Neutrophil (primary cell): ENCODE measurements around the gene HNRNPH1.

Experiments used
- H3K27ac ChIP-seq: fragments of 200-600 bp; sonication (generic); 2 replicates; pipeline ENCODE4 v1.5.1; 2016; ENCODE audit warnings: mild to moderate bottlenecking, moderate library complexity
- H3K27me3 ChIP-seq: fragments of 200-600 bp; sonication (generic); 2 replicates; pipeline ENCODE4 v1.6.0; 2016; ENCODE audit warnings: mild to moderate bottlenecking
- H3K36me3 ChIP-seq: fragments of 200-600 bp; sonication (generic); 2 replicates; pipeline ENCODE4 v1.5.1; 2017
- H3K4me1 ChIP-seq, 2 experiments: fragments of 200-600 bp in 1 of 2; sonication (generic) in 1 of 2; 1 replicate in 1 of 2; 2 replicates in 1 of 2; pipeline versions ENCODE4 v1.5.1 to v1.6.1; 2013 to 2016; ENCODE audit warnings: low read depth in 1 of 2, low read length in 1 of 2, mild to moderate bottlenecking in 1 of 2, moderate library complexity in 1 of 2; ENCODE audit not compliant: control insufficient read depth in 1 of 2, insufficient read depth in 1 of 2
- H3K4me3 ChIP-seq, 2 experiments: fragments of 200-600 bp in 1 of 2; sonication (generic) in 1 of 2; 1 replicate in 1 of 2; 2 replicates in 1 of 2; pipeline ENCODE4 v1.5.1; 2013 to 2016; ENCODE audit warnings: low read depth in 1 of 2, low read length in 1 of 2, mild to moderate bottlenecking in 1 of 2, moderate library complexity in 1 of 2
- H3K9me3 ChIP-seq: fragments of 200-600 bp; sonication (generic); 2 replicates; pipeline ENCODE4 v1.5.1; 2016
- TF ChIP-seq, protein P1 (sequence below): fragments of 200-600 bp; sonication (generic); IDR thresholded peaks from 2 replicates; pipeline ENCODE4 v1.5.1; 2016; ENCODE audit warnings: antibody characterized with exemption

Gene HNRNPH1

DNA sequence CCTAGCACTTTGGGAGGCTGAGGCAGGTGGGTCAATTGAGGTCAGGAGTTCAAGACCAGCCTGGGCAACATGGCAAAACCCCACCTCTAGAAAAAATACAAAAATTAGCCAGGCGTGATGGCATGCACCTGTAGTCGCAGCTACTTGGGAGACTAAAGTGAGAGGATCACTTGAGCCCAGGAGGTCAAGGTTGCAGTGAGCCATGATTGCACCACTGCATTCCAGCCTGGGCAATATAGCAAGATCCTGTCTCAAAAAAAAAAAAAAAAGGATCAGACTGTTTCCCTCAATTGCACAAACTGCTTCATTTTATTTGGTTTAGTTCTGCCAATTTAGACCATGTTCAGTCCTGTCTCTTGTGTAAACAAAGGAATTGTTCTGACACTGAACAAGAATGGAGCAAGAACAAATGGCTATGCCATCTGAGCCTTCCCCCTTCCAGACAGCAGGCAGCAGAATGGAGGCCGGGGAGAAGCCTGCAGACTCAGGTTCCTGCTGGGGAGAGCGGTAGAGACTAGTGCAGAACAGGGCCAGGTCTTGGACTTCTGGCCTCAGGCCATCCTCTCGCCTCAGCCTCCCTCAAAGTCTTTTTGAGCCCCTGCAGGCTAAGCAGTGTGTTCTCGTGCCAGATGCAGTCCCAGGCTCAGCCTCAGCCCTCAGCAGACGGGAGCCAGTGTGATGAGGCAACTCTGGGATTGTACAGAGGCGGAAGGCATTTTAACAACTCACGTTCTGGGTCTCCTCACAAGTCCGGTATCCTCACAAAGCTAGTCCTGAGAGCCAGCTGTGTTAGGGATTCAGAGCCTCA lies 18.2 kb downstream of the HNRNPH1 start:
- H3K27ac ChIP-seq, result no peak overlapping the region
- TF ChIP-seq, protein P1, sequence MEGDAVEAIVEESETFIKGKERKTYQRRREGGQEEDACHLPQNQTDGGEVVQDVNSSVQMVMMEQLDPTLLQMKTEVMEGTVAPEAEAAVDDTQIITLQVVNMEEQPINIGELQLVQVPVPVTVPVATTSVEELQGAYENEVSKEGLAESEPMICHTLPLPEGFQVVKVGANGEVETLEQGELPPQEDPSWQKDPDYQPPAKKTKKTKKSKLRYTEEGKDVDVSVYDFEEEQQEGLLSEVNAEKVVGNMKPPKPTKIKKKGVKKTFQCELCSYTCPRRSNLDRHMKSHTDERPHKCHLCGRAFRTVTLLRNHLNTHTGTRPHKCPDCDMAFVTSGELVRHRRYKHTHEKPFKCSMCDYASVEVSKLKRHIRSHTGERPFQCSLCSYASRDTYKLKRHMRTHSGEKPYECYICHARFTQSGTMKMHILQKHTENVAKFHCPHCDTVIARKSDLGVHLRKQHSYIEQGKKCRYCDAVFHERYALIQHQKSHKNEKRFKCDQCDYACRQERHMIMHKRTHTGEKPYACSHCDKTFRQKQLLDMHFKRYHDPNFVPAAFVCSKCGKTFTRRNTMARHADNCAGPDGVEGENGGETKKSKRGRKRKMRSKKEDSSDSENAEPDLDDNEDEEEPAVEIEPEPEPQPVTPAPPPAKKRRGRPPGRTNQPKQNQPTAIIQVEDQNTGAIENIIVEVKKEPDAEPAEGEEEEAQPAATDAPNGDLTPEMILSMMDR, result no peak
- H3K36me3 ChIP-seq, result peaks cover 92% of the 10 kb centered on the region

DNA sequence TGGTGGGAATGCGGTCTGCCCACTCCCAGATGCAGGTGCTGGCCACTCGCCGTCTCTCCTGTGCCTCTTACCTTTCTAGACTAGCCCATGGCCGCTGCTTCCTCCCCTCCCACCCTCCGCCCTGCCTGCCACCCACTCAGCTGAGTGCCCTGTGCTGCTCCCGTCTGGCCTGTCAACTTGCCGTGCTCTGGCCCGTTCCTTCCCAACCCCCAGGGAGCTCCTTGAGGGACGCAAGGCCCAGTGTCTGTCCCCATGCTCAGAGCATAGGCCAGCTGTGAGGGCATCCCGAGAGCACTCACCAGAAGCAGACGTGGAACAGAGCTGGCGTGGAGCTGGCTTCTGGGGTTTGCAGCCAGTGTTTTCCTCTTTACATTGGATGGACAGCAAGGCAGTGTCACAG lies 20.2 kb downstream of the HNRNPH1 start:
- Histone ChIP-seq H3K27me3 (no peaks in the 10 kb centered on the region), H3K27ac (no peak overlapping the region), H3K4me1 (peaks cover 3 to 4% of the 10 kb centered on the region in 2 experiments), H3K9me3 (no peaks in the 10 kb centered on the region), H3K36me3 (peaks cover 95% of the 10 kb centered on the region), H3K4me3 (no peak overlapping the region)
- TF ChIP-seq, protein P1, result no peak

More for the DNA sequence above, 18.2 kb downstream of the HNRNPH1 start:
- Histone ChIP-seq H3K27me3 (no peaks in the 10 kb centered on the region), H3K4me3 (no peak overlapping the region), H3K9me3 (no peaks in the 10 kb centered on the region), H3K4me1 (peaks cover 16 to 18% of the 10 kb centered on the region in 2 experiments)

DNA sequence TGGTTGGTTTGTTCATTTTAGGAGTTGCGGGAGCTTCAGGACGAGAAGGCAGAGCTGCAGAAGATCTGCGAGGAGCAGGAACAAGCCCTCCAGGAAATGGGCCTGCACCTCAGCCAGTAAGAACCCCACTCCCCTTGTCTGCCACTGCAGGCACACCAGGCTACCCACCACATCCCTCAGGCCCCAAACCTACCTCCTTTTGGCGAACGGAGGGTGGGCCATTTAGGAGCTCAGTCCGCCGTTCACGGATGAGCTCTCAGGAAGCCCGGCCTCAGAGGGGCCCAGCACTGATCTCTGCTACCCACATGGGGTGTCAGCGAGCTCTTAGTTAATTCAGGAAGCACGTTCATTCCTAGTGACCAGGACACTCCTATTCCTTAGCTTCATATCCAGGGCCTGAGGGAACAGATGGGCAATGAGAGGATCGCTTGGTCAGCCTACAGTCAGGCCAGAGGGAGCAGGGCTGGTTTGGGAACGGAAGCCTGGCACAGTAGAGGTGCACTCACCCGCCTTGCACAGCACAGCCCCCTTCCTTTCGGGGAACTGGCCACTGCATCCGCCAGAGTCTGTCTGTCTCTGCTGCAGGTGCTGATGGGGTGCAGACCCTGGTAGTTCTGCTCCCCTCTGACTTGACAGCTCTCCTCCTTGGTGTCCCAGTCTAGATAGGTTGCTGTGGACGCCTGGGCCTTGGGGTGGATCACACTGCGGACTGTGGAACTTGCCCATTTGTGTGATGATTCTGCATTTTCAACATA lies 21.4 kb downstream of the HNRNPH1 start:
- Histone ChIP-seq H3K27ac (no peak overlapping the region), H3K36me3 (peaks cover 95% of the 10 kb centered on the region)

DNA sequence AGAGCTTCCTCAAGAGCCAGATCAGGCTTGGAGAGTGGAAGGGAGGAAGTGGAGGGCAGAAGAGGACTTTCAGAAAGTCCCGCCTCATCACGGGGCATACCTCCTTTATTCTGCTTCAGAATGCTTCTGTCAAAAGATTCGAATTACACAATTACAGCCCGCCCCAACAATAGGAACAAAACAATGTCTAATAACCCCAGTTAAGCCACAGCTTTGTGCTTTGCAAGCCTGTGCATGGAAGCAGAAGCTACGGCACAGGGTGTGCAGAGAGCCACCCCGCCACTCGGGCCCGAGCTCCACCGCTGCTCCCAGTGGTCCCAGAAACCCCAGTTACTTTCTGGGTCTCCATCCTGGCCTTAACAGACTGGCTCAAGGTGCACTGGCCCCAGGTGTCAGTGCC lies 23.5 kb downstream of the HNRNPH1 start:
- Histone ChIP-seq H3K27ac (no peak overlapping the region), H3K9me3 (no peaks in the 10 kb centered on the region), H3K4me1 (no peaks in the 10 kb centered on the region), H3K4me3 (no peak overlapping the region), H3K27me3 (no peaks in the 10 kb centered on the region), H3K36me3 (peaks cover 95% of the 10 kb centered on the region)
- TF ChIP-seq, protein P1, result no peak

More for the DNA sequence above, 21.4 kb downstream of the HNRNPH1 start:
- Histone ChIP-seq H3K4me3 (no peak overlapping the region), H3K27me3 (no peaks in the 10 kb centered on the region), H3K4me1 (no peaks in the 10 kb centered on the region), H3K9me3 (no peaks in the 10 kb centered on the region)
- TF ChIP-seq, protein P1, result no peak

DNA sequence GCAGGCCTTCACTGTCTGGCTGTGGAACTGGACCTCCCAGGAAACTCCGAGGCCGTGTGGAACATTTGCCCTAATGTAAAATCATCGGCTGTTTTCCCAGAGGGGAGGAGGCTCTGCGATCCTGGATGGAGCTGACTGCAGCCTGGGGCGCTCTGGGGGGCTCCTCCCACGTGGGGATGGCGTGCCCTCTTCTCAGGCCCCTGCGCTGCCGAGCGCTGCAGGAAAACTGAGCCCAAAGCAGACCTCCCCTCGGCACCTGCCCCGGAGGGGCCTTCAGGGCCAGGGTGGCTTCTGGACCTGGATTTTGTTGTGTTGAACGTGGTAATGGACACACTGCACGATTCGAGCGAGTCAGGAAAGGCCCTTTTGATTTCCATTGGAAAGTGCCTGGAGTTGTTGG lies 23.9 kb downstream of the HNRNPH1 start:
- Histone ChIP-seq H3K4me3 (no peak overlapping the region), H3K27me3 (no peaks in the 10 kb centered on the region), H3K27ac (no peak overlapping the region), H3K4me1 (no peaks in the 10 kb centered on the region), H3K36me3 (peaks cover 98% of the 10 kb centered on the region), H3K9me3 (no peaks in the 10 kb centered on the region)
- TF ChIP-seq, protein P1, result no peak
